D721Med (cell line): ENCODE data around the gene CDH4.

Experiments used
- DNase-seq: peaks from one replicate; pipeline ENCODE4 v3.0.0; 2011; ENCODE audit warnings: low spot score; ENCODE audit not compliant: insufficient read length
- FAIRE-seq: peaks from 2 replicates; lab custom pipeline; 2011; peaks lifted over from hg19 to GRCh38; lab: Jason Lieb, UNC
- TF ChIP-seq, protein P1 (sequence below): IDR thresholded peaks from 2 replicates; pipeline ENCODE4 v1.5.1; 2012; ENCODE audit warnings: mild to moderate bottlenecking, control low read depth; ENCODE audit not compliant: insufficient read depth; ENCODE audit errors: missing control alignments

Gene CDH4

DNA sequence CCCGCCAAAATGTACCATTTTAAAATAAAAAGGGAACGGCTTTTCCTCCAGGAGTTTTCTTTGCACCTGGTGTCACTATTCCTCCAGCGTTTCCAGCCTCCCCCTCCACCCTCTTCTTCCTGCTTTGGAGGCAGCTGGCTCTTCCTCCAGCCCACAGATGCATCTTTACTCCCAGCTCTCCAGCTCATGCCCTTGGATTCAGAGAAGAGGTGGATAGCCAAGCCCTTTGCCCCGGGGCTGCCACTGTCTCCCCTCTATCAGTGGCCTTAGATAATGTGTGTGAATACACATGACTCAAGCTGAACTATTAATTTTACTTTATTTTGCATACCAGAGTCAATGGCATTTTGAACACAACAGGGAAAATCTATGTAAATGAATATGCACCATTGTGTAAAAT is 15.3 kb upstream of the CDH4 start:
- TF ChIP-seq, protein P1, sequence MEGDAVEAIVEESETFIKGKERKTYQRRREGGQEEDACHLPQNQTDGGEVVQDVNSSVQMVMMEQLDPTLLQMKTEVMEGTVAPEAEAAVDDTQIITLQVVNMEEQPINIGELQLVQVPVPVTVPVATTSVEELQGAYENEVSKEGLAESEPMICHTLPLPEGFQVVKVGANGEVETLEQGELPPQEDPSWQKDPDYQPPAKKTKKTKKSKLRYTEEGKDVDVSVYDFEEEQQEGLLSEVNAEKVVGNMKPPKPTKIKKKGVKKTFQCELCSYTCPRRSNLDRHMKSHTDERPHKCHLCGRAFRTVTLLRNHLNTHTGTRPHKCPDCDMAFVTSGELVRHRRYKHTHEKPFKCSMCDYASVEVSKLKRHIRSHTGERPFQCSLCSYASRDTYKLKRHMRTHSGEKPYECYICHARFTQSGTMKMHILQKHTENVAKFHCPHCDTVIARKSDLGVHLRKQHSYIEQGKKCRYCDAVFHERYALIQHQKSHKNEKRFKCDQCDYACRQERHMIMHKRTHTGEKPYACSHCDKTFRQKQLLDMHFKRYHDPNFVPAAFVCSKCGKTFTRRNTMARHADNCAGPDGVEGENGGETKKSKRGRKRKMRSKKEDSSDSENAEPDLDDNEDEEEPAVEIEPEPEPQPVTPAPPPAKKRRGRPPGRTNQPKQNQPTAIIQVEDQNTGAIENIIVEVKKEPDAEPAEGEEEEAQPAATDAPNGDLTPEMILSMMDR, result no peak
- DNase-seq, result no peak
- no peak for FAIRE-seq

DNA sequence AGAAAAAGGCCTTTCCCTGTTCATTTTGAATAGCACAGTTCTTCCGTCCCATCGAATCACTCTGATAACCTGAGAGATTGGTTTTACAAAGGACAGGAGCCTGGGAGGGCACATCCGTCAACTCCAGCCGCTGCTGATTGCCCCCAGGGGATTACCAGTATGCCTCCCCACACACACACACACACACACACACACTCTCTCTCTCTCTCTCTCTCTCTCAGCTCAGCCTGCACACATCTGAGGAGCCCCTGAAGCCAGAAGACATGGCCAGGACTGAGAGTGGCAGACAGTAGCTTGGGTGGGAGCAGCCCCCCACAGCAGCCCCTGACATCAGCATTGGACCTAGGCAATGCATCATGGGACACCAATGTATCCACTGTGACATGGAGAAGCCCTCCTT is 13.2 kb upstream of the CDH4 start:
- TF ChIP-seq, protein P1, result no peak
- FAIRE-seq, result no peak
- DNase-seq, result no peak

DNA sequence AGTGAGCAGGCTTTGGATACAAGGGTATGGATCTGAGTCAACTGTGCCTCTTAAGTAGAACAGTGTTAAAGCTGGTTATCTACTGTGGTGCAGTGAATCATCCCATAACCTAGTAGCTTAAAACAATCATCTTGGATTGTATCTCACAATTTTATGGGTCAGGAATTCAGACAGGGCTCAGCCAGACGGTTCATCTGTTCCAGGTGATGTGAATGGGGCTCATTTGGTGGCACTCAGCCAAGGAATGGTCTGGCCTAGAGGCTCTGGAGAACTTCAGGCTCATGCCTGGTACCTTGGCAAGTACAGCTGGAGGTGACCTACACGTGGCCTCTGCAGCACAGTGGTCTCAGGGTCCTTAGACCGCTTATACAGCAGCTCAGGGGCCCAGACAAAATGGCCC is 11.2 kb upstream of the CDH4 start:
- FAIRE-seq, result no peak
- TF ChIP-seq, protein P1, result no peak
- DNase-seq, result no peak

DNA sequence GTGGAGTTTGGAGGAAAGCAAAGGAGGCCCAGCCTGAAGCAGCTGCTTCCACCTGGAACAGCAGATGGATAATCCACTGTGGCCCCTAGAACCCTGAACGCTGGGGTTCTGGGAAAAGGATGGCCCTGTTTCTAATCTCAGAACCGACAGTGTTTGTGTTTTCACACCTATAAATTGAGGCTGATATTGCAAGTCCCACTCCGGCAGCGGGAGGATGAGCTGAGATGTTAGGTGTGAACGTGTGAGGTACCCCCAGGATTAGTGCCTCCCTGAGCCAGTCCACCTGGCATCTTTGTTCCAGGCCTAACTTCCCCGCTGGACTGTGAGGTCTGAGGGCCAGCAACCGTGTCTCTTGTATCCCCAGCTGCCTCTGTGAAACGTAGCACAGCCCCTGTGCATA is 7.8 kb upstream of the CDH4 start:
- TF ChIP-seq, protein P1, result no peak
- DNase-seq, result no peak
- FAIRE-seq, result no peak

DNA sequence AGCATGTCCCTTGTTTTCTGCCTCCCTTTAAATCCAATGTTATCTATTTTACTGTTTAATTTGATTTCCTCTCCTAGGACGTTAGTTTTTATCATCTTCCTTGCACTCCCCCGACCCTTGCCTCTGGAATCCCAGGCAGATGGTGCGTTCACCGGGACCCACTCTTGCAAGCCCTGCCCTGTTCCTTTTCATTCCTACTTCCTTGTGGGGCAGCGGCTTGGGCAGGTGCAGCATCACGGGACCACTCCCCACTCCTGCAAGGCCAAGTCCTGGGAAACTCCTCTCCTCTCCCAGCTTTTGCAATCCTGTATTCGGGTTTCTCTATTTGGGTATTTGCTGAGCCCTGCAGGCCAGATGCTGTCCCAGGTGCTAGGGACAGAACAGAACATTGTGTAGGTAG is 5.8 kb upstream of the CDH4 start:
- DNase-seq (no peak), FAIRE-seq (no peak)
- TF ChIP-seq, protein P1, result no peak

DNA sequence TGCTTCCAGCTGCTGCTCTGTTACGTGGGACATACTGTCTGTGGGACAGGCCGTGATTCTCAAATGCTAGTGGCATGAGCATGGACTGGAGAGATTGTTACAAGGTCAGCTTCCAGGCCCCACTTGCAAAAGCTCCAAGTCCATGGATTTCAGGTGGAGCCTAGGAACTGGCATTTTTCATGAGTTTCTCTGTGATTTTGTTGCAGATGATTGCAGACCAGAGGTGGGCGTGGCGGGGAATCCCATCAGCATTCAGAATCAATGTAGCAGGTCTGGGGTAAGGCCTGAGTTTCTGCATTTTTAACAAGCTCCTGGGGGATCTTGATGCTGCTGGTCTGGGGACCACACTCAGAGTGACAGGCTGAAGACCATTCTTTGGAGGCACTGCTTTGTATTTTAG is 2.4 kb upstream of the CDH4 start:
- TF ChIP-seq, protein P1, result no peak
- DNase-seq (no peak), FAIRE-seq (no peak)

DNA sequence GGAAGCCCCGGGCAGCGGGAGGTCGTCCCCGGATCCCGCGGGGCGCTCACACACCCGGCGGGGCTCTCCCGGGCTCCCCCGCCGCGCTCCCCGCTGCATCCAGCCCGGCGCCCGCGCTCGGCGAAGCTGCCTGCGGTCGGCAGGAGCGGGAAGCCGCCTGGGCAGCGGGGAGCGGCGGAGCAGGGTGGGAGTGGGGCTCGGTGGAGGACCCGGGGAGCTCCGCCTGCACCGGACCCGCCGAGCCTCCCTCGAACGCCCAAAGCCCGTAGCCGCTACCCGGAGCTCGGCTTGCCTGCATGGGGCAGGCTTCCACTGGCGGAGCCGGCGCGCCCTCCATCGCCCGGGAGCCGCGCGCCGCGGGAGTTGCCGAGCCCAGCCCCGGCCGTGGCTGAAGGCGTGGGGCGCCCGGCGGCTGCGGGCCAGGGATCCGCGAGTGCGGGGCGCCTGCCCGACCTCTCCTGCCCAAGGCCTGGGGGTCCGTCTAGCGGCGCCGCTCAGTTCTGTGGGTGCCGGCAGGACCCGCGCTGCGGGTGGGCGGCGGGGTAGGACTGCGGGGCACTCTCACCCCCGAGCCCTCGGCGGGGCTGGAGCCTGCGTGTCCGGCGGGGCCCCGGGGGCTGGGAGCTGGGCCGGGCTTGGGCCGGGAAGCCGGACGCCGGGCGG is 671 bp downstream of the CDH4 start:
- FAIRE-seq, result no peak
- TF ChIP-seq, protein P1, result no peak
- DNase-seq, result no peak
